OCI-LY1 (cell line): ENCODE data around the gene USP6NL.

Source experiments
- EZH2 ChIP-seq: fragments of 200-600 bp; sonication (generic), shearing (Covaris generic); IDR thresholded peaks from 2 replicates; pipeline ENCODE4 v1.8.0; 2017; ENCODE audit warnings: borderline replicate concordance, mixed run types, mild to moderate bottlenecking, antibody characterized with exemption, low read length, moderate library complexity, mixed read lengths
- TF ChIP-seq, protein P1 (sequence below): fragments of 200-600 bp; sonication (generic), shearing (Covaris generic); IDR thresholded peaks from 2 replicates; pipeline ENCODE4 v1.5.1; 2017; ENCODE audit warnings: mild to moderate bottlenecking, antibody characterized with exemption, low read length, moderate library complexity, mixed read lengths

DNA sequence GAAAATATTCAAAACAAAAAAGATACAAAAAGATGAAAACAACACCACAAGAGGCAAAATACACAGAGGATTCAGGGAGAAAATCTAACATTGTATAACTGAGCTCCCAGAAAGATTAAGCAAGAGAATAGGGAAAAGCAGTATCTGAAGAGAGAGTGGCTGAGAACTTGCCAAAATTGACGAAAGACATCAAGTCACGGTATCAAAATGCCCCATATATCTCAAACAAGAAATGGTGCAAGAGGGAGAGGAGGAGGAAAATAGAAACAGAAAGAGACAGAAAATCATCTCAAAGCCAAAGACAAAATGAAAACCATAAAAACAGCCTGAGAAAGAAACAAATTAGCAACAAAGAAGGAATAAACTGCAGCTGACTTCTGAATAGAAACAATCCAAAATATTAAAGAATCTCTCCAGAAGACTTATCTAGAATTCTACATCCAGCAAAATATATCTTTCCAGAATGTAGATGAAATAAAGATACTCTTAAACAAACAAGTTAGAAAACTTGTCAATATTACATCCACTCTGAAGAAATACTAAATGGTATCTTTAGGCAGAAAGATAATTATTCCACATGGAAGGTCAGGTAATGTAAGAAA is 5.5 kb downstream of the USP6NL start:
- TF ChIP-seq, protein P1, sequence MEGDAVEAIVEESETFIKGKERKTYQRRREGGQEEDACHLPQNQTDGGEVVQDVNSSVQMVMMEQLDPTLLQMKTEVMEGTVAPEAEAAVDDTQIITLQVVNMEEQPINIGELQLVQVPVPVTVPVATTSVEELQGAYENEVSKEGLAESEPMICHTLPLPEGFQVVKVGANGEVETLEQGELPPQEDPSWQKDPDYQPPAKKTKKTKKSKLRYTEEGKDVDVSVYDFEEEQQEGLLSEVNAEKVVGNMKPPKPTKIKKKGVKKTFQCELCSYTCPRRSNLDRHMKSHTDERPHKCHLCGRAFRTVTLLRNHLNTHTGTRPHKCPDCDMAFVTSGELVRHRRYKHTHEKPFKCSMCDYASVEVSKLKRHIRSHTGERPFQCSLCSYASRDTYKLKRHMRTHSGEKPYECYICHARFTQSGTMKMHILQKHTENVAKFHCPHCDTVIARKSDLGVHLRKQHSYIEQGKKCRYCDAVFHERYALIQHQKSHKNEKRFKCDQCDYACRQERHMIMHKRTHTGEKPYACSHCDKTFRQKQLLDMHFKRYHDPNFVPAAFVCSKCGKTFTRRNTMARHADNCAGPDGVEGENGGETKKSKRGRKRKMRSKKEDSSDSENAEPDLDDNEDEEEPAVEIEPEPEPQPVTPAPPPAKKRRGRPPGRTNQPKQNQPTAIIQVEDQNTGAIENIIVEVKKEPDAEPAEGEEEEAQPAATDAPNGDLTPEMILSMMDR: no peak
- TF ChIP-seq EZH2: no peak
